CD4-positive, alpha-beta T cell treated with Interferon alpha-2 for 1 hour (primary cell): ENCODE results near the gene RUNX2.
"Not testable (repeated sequence)": the region's sequence is repeated elsewhere in the genome, so short reads cannot be mapped to it uniquely, and the experiment has no call there.

Experiments used
- DNase-seq, 2 donors: peaks; one replicate each; pipeline ENCODE4 v3.0.0-alpha.2; 2020 to 2022

RUNX2 gene

DNA sequence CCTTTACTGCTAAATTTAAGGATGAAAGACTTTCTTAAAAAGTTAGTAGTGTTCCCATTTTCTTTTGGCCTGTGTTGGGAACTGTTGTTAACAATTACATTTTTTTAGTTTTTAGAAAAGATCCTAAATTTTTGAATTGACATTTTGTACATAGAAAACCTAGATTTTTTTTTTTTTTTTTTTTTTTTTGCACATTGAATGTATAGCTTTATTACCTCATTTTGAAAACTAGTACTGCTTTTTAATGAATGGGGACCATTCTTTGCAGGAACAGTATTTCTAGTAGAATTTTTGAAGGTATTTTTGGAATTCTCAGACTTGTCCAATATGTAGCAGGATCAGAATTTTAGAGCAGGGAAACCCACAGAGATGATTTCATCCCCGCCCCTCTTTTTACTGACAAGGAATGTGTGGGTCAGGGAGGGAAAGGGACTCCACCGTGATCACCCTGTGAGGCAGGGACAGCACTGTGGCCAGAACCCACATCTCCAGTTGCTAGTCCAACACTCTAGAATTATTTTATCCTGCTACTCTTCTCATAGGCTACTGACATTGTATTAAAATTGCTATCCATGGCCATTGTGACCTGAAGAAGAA, 204.0 kb downstream of the RUNX2 start:
- DNase-seq: no peak

- DNase-seq: no peak
Measured at GRCh38 chr6:45532721-45533210, 204.6 kb downstream of the RUNX2 start.

- DNase-seq: no peak
Measured at GRCh38 chr6:45533386-45533785, 205.3 kb downstream of the RUNX2 start.

DNA sequence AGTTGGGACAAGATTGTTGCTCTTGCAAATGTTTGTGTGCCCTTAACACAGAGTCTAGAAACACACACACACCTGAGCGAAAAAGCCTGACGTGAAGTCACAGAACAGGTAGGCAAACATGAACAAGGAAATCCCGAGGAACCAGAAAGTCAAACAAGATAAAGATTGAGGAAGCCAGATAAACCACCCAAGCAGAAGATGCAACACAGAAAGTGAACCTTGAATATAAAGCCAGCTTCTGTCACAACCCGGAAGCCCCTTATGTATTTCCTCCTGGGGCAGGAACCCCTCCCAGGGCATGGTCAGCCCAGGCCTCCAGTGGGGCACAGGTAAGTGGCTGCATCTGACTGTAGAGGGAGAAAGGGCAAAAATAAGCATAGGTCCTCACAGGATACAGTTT, 207.8 kb downstream of the RUNX2 start:
- no peak for DNase-seq

DNA sequence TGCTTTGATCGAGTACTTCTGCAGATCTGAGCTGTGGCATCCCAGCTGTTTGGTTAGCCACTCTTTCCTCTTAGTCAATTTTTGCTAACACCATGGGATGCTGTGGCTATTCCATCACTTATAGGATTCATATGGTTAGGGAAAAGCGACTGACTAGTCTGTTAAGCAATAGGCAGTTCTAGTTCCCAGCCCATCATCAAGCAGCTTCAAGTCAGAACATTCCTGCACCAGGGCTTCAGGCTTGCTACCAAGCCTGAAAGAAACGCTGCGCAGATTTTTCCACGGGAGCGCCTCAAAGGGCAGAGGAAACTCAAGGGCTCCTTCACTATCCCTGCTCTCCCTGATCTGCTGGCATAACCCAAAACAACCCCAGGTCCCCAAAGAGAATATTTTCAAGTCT, 209.4 kb downstream of the RUNX2 start:
- no peak for DNase-seq

DNA sequence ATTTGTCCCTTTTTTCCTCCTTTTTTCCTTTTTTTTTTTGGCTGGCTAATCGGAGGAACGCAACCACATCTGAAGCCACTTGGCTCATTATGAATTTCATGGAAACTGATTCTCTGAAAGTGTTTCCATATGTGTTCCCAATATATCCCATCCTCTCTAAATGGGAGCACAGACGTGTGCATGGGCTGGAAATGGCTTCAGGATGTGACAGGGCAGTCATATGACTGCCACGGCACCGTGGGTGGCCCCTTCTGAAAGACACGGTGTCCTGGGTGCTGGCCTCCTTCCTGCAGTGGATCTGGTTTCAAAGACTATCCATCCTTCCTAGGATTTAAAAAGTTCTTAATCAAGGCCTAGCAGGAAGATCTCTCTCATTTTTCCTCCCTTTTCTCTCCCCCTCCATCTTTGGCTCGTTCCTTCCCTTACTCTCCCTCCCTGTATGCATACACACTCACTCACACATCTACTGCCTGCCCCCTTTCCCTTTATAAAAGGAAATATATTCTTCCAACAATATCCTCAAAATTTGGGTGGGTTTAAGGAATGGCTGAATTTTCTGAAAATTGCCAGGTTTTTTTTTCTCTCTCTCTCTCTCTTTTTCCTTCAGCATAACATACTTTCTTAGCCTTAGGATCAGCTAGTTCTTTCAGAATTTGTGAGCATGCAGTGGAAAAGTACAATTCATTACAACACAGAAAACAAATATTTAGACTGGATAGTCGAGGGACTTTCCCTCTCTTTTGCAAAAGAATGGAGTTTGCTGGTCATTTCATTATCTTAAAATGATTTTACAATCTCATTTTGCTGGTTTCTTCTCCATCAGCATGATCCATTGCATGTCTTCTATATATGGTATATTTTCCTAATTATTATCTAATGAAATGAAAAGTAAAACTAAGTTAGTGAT, 210.8 kb downstream of the RUNX2 start:
- DNase-seq: no peak

DNA sequence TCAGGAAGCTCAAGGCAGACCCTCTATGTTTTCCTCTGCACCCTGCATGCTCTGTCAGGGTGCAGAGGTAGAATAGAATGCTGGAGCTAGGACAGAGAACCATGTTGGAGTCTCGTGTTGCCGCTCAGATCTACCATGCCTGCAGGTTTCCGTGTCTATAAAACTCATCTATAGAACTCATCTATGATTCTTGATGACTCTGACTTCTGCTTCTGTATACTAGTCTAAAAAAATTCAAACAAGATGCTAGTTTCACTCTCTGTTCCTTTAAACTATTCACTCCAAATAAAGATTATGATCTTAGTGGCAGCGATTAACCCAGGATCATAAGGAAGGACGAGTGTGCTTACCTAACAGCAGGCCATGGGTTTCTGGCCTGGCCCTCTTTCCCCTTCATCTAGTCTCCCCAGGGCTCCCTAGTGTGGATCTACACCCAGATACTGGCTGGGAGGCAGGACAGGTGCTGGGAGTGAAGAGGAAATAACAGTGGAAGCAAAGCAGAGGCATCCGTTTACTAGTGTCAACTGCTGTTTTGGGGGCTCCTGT, 212.3 kb downstream of the RUNX2 start:
- DNase-seq: no peak

GRCh38 chr6:45541934-45542333, 213.8 kb downstream of the RUNX2 start:
- no peak for DNase-seq

DNA sequence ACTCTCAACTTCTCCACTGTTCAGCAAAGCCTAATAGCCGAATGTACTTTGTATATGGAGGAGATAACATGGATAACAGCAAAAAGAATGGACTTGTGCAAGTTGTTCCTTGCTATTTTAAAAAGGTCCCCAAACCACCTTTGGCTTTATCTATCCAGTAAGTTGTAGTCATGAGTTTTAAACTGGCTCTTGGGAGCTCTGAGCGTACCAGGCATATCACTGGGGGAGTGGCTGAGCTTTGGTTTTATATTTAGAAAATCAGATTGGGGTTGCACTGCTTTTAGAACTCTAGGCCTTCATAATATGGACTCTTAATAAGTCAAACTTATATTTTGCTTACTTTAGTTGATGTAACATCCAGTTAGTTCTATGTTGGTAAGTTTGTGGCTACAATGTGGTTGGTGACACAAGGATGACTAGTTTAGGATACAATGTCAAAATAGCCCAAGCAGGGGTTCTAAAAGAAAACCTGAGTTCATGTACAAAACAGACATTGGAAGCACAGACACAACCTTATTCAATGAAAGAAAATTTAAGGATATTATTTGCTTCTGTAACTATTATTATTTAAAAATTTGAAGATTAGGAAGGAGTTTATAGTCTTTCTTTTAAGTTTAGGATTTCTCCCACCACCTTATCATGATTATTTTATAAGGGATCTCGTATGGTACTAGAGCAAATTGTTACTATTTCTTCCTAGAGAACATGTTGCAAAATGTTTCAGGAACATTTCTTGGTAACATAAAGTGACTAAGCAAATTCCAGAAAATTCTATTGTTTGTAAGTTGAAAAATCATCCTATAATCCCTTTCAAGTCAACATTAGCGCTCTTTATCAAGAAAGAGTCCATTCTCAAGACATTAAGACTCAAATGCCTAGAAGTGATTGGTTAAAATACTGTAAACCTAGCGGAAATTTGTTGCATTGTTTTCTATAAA, 215.4 kb downstream of the RUNX2 start:
- no peak for DNase-seq

DNA sequence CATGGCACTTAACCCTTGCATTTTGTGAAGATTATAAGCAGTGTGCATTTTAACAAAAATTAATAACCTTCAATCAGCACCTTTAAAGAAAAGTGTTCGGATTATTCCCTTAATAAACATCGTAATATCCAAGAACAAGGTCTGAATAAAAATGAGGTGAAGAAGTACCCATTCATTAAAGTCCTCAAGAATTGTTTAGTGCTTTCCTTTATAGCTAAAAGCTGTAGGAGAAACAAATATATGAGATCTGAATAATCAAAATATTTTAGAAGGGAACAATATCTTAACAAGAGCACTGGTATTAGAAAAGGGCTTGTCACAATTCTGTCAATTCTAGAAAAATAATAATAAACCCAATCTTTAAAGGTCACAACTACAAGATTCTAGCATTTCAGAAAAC, 217.3 kb downstream of the RUNX2 start:
- no peak for DNase-seq

DNA sequence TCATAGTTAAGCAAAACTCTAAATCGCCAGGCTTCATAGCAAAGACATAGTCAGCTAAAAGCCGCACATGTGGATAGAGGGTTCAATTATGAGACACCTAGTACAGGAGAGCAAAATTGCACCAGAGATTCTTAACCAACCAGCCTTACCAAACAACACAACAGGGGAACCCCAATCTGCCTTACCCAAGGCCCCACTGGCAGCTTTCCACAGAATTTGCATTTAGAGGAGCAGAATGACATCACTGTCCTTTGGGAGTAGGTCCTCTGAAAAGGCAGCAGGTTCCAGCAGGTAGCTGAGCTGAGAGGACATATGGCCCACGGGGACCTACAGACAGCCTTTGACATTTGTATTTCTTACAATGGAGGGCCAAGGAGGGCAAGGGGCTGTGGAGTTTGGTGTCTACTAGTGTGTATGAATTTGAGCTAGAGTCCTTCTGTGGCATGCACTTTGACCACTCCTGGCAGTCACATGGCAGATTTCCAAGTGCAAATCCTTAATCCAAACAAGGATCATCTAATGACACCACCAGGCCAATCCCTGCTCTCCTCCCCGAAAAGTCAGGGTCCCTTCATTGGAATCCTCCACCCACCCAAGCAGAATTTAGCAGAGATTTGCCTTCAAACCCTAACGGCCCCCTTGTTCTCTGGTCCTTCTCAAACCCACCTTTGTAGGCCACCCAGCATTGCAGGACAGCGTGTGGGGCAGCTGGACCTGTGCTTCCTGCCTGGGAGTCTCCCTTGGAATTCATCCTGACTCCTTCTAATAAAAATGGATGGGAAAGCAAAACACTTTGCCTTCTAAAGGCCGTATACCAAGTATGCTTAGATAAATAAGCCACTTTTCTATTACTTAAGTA, 220.8 kb downstream of the RUNX2 start:
- DNase-seq: no peak

GRCh38 chr6:45552536-45552935, 224.4 kb downstream of the RUNX2 start:
- no peak for DNase-seq

- no peak for DNase-seq
Measured at GRCh38 chr6:45553730-45554344, 225.7 kb downstream of the RUNX2 start.

GRCh38 chr6:45554591-45554990, 226.5 kb downstream of the RUNX2 start:
- DNase-seq: no peak

GRCh38 chr6:45555981-45556771, 228.0 kb downstream of the RUNX2 start:
- no peak for DNase-seq

DNA sequence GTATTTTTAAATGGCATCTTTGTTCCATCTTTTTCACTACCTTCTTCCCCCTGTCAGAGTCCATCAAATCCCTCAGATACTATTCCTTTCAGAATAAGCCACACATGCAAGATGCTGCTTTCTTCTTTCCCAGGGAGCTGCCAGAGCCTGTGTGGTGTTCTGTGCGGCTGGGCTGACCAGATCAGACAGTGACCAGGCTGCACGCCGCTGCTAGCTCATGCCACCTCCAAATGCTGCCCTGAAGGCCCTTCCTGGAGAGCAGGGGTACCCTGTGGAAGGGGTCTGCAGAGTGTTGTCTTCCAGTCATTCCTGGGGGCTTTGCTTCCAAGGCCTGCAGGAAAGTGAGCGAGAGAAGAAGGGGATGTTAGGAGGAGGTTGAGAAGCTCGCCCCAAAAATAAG, 228.7 kb downstream of the RUNX2 start:
- DNase-seq: no peak

- DNase-seq: no peak
Measured at GRCh38 chr6:45557454-45557853, 229.3 kb downstream of the RUNX2 start.

GRCh38 chr6:45558858-45559257, 230.7 kb downstream of the RUNX2 start:
- no peak for DNase-seq

DNA sequence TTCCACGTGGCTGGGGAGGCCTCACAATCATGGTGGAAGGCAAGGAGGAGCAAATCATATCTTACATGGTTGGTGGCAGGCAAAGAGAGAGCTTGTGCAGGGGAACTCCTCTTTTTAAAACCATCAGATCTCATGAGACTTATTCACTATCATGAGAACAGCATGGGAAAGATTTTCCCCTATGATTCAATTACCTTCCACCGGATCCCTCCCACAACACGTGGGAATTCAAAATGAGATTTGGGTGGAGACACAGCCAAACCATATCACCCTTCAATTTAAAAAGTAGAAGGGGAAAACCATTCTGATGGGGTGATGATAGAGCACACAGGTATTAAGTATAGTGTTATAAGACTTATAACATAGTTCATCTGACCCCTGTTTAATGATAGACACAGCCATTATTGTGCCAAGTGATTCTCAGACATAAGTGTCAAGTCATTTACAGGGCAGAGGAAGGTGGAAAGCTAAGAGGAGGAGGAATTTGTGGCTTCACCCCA, 232.2 kb downstream of the RUNX2 start:
- not testable (repeated sequence) for DNase-seq

GRCh38 chr6:45562171-45562570, 234.0 kb downstream of the RUNX2 start:
- no peak for DNase-seq
